Measurements from ENCODE around the gene PTGDS. TPM values are rescaled to one million over a fixed set of nuclear protein-coding genes. Genes with fewer than 3 reads are reported as not detected.

PTGDS gene
- total RNA-seq, 1 experiment from 2014 or later = 3.6 TPM

GRCh38 chr9:136944519-136945332, 32.6 kb upstream of the PTGDS start, which contains the start of the genes C8G and FBXW5:
C8G (plus strand) TSS chr9:136945243; CDS start chr9:136945321, 78 bp downstream.
FBXW5 (minus strand) TSS chr9:136944738; CDS start chr9:136944083, 655 bp downstream.
- peak; percentile 99 for TF ChIP-seq CTCF (conservative IDR thresholded peaks at IDR 0.05)
- peak within 1 kb of the TSS in 2 of 3 experiments; percentile 8 to 77; a peak in 1 of 7 replicates for H3K27ac Mint-ChIP-seq
- H3K9me3 Mint-ChIP-seq = no peaks in the 10 kb centered on the region
- peak within 1 kb of the TSS; percentile 68 to 82 for H3K4me3 Mint-ChIP-seq
- Histone ChIP-seq H2BK20ac (ENCODE audit: low read depth, low read length, poor library complexity, severe bottlenecking) (no peak within 1 kb of the TSS), H3T11ph (ENCODE audit: low read length) (no peak within 1 kb of the TSS), H2BK5ac (ENCODE audit: insufficient read length, low read length) (no peak within 1 kb of the TSS), H2BK12ac (ENCODE audit: insufficient read length, low read depth, low read length) (no peak within 1 kb of the TSS), H2AFZ (ENCODE audit: low read length) (no peak within 1 kb of the TSS), H4K20me1 (ENCODE audit: control insufficient read depth, insufficient read depth, insufficient read length) (no peaks in the 10 kb centered on the region), H3K14ac (ENCODE audit: insufficient read depth, low read length) (no peak within 1 kb of the TSS; the same call in 1 of the 2 replicates), H3K27ac (ENCODE audit: insufficient read length, low read depth, low read length) (no peak within 1 kb of the TSS), H3K23ac (ENCODE audit: insufficient read length, low read depth, low read length) (no peak within 1 kb of the TSS), H4K8ac (replicated peaks; ENCODE audit: insufficient read length, low read depth, low read length) (no peak within 1 kb of the TSS), H3K27me3 (ENCODE audit: insufficient read depth, low read length) (no peaks in the 10 kb centered on the region), H3K18ac (ENCODE audit: insufficient read length, low read depth, low read length) (no peak within 1 kb of the TSS), H3K79me2 (ENCODE audit: insufficient read depth, low read length) (no peaks in the 10 kb centered on the region), H3K23me2 (ENCODE audit: insufficient read length, low read depth, low read length, poor library complexity, severe bottlenecking) (peaks cover 8% of the 10 kb centered on the region), H3K4me2 (ENCODE audit: insufficient read depth, insufficient read length, low read length) (peak within 1 kb of the TSS; percentile 60), H2BK120ac (ENCODE audit: low read depth, low read length, poor library complexity, severe bottlenecking) (no peak within 1 kb of the TSS), H3K4ac (ENCODE audit: low read depth, low read length) (no peak within 1 kb of the TSS), H3K9me3 (ENCODE audit: control insufficient read depth, low read depth, low read length) (no peaks in the 10 kb centered on the region), H3K4me1 (ENCODE audit: insufficient read depth, low read length) (no peaks in the 10 kb centered on the region), H4K91ac (ENCODE audit: insufficient read length, low read depth, low read length) (no peak within 1 kb of the TSS), H3K56ac (ENCODE audit: insufficient read length, low read depth, low read length) (no peak within 1 kb of the TSS), H4K5ac (ENCODE audit: insufficient read length, low read depth, low read length) (no peak within 1 kb of the TSS), H3K9ac (ENCODE audit: extremely low read depth, insufficient read length, low read length) (peak within 1 kb of the TSS; percentile 13), H2AK5ac (ENCODE audit: insufficient read length, low read length) (no peak within 1 kb of the TSS), H3K79me1 (ENCODE audit: insufficient read depth, low read depth, low read length, poor library complexity, severe bottlenecking) (no peaks in the 10 kb centered on the region), H2BK15ac (ENCODE audit: low read depth, low read length) (no peak within 1 kb of the TSS; the same call in 1 of the 2 replicates)
- peaks cover 10 to 18% of the 10 kb centered on the region in 2 experiments for H3K4me1 Mint-ChIP-seq
- H3K27me3 Mint-ChIP-seq (ENCODE audit: low read depth) = no peaks in the 10 kb centered on the region
- H3K36me3 Mint-ChIP-seq (ENCODE audit: insufficient read depth in 1 of 3, low read depth in 3 of 3) = peaks cover 2 to 27% (median 23%) of the 10 kb centered on the region in 3 experiments; a peak in 5 of 7 replicates
- DNase-seq = peak; percentile 95
- WGBS (ENCODE audit: extremely low coverage, insufficient read length, low lambda C conversion rate) = no CpG with 5 or more reads among the region's 74 CpGs
